Body of pancreas (tissue), 4 donors: Measurements from ENCODE around the gene PINK1. TPM values are rescaled to one million over a fixed set of nuclear protein-coding genes. Genes with fewer than 3 reads are reported as not detected.

Experiments used
- ATAC-seq: fragments of 150-250 bp; one replicate; pipeline ENCODE4 v1.9.1; 2016
- DNase-seq, 4 donors: peaks; one replicate each; pipeline ENCODE4 v3.0.0-alpha.2; 2019
- H3K27ac ChIP-seq, 4 donors: fragments of 200-600 bp; sonication (generic); 1 replicate in 3 of 4; 2 replicates in 1 of 4; pipeline versions ENCODE4 v1.5.1 to v1.6.1; 2016 to 2019; ENCODE audit warnings: mild to moderate bottlenecking in 1 of 4, mixed read lengths in 1 of 4, moderate library complexity in 1 of 4
- H3K27me3 ChIP-seq, 2 donors: fragments of 200-600 bp; sonication (generic); one replicate each; pipeline ENCODE4 v1.6.0; 2016; ENCODE audit warnings: mild to moderate bottlenecking in 1 of 2
- H3K36me3 ChIP-seq, 2 donors: fragments of 200-600 bp; sonication (generic); replicated peaks in 1 of 2; 2 replicates each; pipeline ENCODE4 v1.5.1; 2016; ENCODE audit warnings: low read depth in 2 of 2; ENCODE audit not compliant: insufficient read depth in 1 of 2
- H3K4me1 ChIP-seq: fragments of 200-600 bp; sonication (generic); one replicate; pipeline ENCODE4 v1.6.0; 2016
- H3K4me3 ChIP-seq, 2 donors: fragments of 200-600 bp; sonication (generic); 1 replicate in 1 of 2; 2 replicates in 1 of 2; pipeline ENCODE4 v1.5.1; 2016 to 2019
- H3K9me3 ChIP-seq, 3 donors: fragments of 200-600 bp; sonication (generic); 1 replicate in 2 of 3; 2 replicates in 1 of 3; pipeline ENCODE4 v1.5.1; 2016
- POLR2A ChIP-seq, 3 donors: fragments of 450-650 bp; IDR thresholded peaks; one replicate each; pipeline ENCODE4 v1.6.1; 2016; ENCODE audit warnings: antibody characterized with exemption in 3 of 3, mild to moderate bottlenecking in 2 of 3
- WGBS, 2 donors: methylation state at CpG; one replicate each; pipeline ENCODE4 v1.1.5; 2017; 5-methylcytosine and 5-hydroxymethylcytosine counted together
- intact Hi-C: fragments of 100-400 bp; cut with DNase I; formaldehyde crosslinking; loops from one replicate; pipeline ENCODE4 v1.15.1; 2023
- total RNA-seq, 2 donors: library from RNA; depleted of rRNA; stranded (reverse); fragments of >200 nt; gene quantifications; one replicate each; pipeline ENCODE4 v1.1.0, GENCODE V29; 2016
- TF ChIP-seq, protein P1 (sequence below), 7 experiments: fragments of 450-650 bp in 4 of 7; fragments of 200-600 bp in 3 of 7; sonication (generic) in 3 of 7; IDR thresholded peaks; one replicate each; pipeline ENCODE4 v1.5.1; 2016 to 2019; ENCODE audit warnings: antibody characterized with exemption in 7 of 7

Gene PINK1
- total RNA-seq, 2 donors from 2014 or later, result 40.9 to 67.5 TPM

DNA sequence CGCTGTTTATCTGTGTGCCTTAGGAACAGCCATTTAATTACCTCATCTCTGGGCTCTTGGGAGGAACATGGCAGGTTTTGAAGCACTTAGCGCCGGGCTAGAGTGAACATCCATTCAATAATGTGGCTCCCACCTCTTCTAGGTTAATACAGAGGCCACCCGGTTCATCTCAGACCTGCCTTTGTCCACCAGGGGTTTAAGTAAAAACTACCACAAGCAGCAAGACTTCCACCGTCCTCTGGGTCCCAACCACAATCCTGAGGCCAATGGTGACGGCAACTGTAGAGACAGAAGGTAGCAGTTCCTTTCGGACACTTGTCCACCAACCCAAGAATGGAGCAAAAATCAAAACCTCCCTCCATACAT, 28.8 kb downstream of the PINK1 start:
- ATAC-seq, result no peak
- no peaks in the 10 kb centered on the region for H3K9me3 ChIP-seq
- peaks cover 39% of the 10 kb centered on the region for H3K4me1 ChIP-seq
- intact Hi-C loops, result no loop called here
- H3K36me3 ChIP-seq, result no peaks in the 10 kb centered on the region
- 51 to 53% methylated on average over 6 to 7 of the region's 7 CpGs for WGBS, 2 donors
- H3K27me3 ChIP-seq, result no peaks in the 10 kb centered on the region
- H3K4me3 ChIP-seq, result peak overlapping the region in 1 of 2 donors; percentile 66
- TF ChIP-seq, protein P1, sequence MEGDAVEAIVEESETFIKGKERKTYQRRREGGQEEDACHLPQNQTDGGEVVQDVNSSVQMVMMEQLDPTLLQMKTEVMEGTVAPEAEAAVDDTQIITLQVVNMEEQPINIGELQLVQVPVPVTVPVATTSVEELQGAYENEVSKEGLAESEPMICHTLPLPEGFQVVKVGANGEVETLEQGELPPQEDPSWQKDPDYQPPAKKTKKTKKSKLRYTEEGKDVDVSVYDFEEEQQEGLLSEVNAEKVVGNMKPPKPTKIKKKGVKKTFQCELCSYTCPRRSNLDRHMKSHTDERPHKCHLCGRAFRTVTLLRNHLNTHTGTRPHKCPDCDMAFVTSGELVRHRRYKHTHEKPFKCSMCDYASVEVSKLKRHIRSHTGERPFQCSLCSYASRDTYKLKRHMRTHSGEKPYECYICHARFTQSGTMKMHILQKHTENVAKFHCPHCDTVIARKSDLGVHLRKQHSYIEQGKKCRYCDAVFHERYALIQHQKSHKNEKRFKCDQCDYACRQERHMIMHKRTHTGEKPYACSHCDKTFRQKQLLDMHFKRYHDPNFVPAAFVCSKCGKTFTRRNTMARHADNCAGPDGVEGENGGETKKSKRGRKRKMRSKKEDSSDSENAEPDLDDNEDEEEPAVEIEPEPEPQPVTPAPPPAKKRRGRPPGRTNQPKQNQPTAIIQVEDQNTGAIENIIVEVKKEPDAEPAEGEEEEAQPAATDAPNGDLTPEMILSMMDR (IDR thresholded peaks at IDR 0.05), result no peak
- TF ChIP-seq POLR2A (IDR thresholded peaks at IDR 0.05), result no peak
- no peak for DNase-seq
- peak overlapping the region; percentile 61 to 84 (median 80) for H3K27ac ChIP-seq

GRCh38 chr1:20663365-20663764, 30.1 kb downstream of the PINK1 start:
- 90 to 100% methylated on average over 1 of the region's 1 CpG for WGBS, 2 donors
- H3K36me3 ChIP-seq, result no peaks in the 10 kb centered on the region
- no peaks in the 10 kb centered on the region for H3K9me3 ChIP-seq

GRCh38 chr1:20663969-20664715, 30.9 kb downstream of the PINK1 start:
- TF ChIP-seq, protein P1 (IDR thresholded peaks at IDR 0.05), result no peak
- TF ChIP-seq POLR2A (IDR thresholded peaks at IDR 0.05), result no peak
- intact Hi-C loops, result no loop called here
- ATAC-seq, result no peak
- no peak for DNase-seq
- WGBS, 2 donors, result 64 to 68% methylated on average over 6 to 11 of the region's 12 CpGs
- Histone ChIP-seq H3K27ac (no peak overlapping the region), H3K27me3 (no peaks in the 10 kb centered on the region), H3K36me3 (no peaks in the 10 kb centered on the region), H3K4me3 (no peak overlapping the region), H3K9me3 (no peaks in the 10 kb centered on the region), H3K4me1 (peaks cover 23% of the 10 kb centered on the region)

More at GRCh38 chr1:20663365-20663764, 30.1 kb downstream of the PINK1 start:
- Histone ChIP-seq H3K27me3 (no peaks in the 10 kb centered on the region), H3K4me3 (no peak overlapping the region), H3K4me1 (peaks cover 31% of the 10 kb centered on the region), H3K27ac (no peak overlapping the region)
- DNase-seq, result no peak
- intact Hi-C loops, result no loop called here
- TF ChIP-seq, protein P1 (IDR thresholded peaks at IDR 0.05), result no peak
- TF ChIP-seq POLR2A (IDR thresholded peaks at IDR 0.05), result no peak
- no peak for ATAC-seq

DNA sequence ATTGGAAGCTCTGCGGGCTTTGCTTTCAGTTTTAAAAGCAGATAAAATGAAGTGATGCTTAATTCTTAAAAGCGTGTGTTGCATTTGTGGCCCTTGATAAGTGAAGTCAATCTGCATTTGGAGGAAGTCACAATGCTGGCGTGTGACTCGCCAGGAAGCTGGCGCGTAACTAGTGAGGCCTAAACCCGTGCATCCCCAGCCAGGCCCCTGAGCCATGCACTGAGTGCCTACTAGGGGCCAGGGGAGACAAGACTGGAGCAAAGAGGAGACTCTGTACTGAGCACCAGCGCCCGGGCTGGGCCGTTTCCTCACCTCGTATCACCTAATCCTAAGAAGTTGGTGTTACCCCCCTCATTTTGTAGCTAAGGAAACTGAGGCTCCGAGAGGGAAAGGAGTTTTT, 32.5 kb downstream of the PINK1 start:
- ATAC-seq (no peak), DNase-seq (no peak)
- Histone ChIP-seq H3K27ac (no peak overlapping the region), H3K9me3 (no peaks in the 10 kb centered on the region), H3K36me3 (no peaks in the 10 kb centered on the region), H3K4me1 (peaks cover 8% of the 10 kb centered on the region), H3K27me3 (no peaks in the 10 kb centered on the region), H3K4me3 (no peak overlapping the region)
- intact Hi-C loops, result no loop called here
- TF ChIP-seq, protein P1 (IDR thresholded peaks at IDR 0.05), result no peak
- TF ChIP-seq POLR2A (IDR thresholded peaks at IDR 0.05), result no peak
- 81 to 82% methylated on average over 12 of the region's 12 CpGs for WGBS, 2 donors

DNA sequence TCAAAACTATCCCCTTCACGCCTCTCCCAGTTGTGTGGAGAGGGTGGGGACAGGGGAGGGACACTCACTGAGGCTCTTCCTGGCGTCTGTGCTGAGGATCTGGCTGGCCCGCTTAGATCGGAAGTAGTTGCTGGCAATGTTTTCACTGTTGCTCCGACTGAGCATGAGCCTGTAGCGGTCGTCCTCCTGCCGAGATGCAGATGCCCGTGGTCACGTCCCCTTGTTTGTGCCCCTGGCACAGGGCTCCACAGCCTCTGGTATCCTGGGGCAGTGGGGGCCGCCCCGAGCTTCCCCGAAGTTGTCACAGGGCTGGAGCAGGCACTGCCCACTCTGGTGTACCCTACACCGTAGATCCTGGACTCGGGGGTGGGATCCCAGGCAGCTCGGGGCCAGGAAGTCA, 32.9 kb downstream of the PINK1 start:
- Histone ChIP-seq H3K9me3 (no peaks in the 10 kb centered on the region), H3K36me3 (no peaks in the 10 kb centered on the region), H3K27me3 (no peaks in the 10 kb centered on the region), H3K4me3 (no peak overlapping the region), H3K4me1 (peaks cover 8% of the 10 kb centered on the region), H3K27ac (no peak overlapping the region)
- ATAC-seq (no peak), DNase-seq (no peak)
- 69% methylated on average over 4 to 16 of the region's 16 CpGs for WGBS, 2 donors
- intact Hi-C loops, result no loop called here
- TF ChIP-seq POLR2A (IDR thresholded peaks at IDR 0.05), result no peak
- TF ChIP-seq, protein P1 (IDR thresholded peaks at IDR 0.05), result no peak
